ENCODE measurements around the gene ADGRB2.

ADGRB2 gene, protein sequence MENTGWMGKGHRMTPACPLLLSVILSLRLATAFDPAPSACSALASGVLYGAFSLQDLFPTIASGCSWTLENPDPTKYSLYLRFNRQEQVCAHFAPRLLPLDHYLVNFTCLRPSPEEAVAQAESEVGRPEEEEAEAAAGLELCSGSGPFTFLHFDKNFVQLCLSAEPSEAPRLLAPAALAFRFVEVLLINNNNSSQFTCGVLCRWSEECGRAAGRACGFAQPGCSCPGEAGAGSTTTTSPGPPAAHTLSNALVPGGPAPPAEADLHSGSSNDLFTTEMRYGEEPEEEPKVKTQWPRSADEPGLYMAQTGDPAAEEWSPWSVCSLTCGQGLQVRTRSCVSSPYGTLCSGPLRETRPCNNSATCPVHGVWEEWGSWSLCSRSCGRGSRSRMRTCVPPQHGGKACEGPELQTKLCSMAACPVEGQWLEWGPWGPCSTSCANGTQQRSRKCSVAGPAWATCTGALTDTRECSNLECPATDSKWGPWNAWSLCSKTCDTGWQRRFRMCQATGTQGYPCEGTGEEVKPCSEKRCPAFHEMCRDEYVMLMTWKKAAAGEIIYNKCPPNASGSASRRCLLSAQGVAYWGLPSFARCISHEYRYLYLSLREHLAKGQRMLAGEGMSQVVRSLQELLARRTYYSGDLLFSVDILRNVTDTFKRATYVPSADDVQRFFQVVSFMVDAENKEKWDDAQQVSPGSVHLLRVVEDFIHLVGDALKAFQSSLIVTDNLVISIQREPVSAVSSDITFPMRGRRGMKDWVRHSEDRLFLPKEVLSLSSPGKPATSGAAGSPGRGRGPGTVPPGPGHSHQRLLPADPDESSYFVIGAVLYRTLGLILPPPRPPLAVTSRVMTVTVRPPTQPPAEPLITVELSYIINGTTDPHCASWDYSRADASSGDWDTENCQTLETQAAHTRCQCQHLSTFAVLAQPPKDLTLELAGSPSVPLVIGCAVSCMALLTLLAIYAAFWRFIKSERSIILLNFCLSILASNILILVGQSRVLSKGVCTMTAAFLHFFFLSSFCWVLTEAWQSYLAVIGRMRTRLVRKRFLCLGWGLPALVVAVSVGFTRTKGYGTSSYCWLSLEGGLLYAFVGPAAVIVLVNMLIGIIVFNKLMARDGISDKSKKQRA (N-terminal part only)

DNA sequence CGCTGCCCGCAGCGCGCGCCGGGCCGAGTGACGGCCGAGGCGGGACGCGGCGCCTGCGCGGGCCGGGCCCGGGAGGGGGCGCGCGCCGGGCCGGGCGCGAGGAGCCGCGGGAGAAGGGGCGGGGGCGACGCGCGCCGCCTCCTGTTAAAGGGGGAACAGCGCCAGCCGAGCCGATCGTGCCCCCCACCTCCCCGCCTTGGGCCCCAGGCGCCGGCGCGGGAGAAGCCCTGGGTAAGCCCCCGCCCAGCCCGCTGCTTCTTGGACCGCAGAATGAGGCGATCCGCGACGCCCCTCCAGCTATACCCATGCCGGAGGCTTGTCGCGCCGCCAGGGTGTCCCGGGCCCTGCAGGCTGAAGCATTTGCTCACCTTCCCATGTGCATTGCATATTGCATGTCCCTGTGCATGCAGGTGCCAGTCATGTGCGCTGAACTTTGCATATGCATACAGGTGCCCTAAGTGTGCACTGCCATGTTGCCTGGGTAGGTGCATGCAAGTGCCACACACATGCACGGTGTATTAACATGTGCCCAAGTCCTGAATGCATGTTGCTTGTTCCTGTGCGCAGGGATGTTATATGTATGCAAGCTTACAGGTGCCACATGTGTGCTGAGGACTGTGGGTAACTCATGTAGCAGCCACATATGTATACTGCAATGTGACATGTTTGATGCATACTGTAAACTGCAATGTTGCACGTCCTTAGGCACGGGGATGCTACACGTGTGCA, at the start of gene ADGRB2:
Gene ADGRB2, minus strand, starts transcription at position 29 of the 729 bp plus-strand sequence. CDS start 7,119 bp downstream, outside the sequence.
- DNase-seq (ENCODE audit: low read depth in 3 of 3): no peak

DNA sequence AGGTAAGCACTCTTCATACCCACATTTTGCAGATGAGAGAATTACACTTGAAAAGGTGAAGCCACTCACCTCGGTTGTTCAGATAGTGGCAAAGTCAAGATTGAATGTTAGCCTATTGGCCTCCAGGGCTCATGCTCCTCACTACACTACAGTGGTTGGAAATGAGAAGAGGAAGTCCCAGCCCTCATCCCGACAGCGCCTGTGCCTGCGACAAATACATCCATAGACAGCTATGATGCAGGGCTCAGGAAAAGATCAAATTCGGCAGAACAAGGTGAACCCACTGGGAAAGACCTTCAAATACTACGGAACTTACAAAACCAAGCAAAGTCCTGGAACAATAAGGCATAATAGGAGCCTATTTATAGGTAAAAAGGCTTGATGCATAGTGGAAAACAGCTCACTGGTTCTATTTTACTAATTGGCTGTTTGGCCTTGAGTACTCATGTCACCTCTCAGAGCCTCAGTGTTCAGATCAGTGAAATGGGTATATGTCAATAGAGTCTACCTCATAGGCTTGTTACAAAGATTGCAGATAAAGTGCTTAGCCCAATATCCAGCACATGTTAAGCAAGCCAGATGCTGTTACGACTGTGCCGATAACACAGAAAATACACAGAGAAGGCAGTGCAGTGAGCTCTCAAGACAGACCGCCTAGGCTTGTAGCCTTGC, 48.2 kb upstream of the ADGRB2 start:
- no peak for DNase-seq (ENCODE audit: low read depth in 3 of 3)

DNA sequence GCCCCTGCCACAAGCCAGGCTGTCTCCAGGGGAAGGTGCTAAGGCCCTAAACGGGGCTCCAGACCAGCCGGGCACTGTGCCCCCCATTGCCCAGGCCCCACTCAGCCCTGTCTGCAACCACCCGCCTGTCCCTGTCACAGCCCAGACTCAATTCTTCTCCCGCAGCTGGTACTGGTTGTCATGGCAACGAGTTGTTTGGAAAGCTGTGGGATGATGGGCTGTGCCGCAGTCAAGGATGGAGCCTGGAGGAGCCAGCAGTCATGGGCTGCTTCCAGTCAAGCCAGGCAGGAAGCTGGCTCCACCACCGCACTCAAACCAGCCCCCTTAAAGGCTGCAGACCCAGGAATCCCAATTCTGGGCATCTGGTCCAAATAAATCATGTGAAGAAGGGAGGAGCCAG, 47.5 kb upstream of the ADGRB2 start:
- no peak for DNase-seq (ENCODE audit: low read depth in 3 of 3)

DNA sequence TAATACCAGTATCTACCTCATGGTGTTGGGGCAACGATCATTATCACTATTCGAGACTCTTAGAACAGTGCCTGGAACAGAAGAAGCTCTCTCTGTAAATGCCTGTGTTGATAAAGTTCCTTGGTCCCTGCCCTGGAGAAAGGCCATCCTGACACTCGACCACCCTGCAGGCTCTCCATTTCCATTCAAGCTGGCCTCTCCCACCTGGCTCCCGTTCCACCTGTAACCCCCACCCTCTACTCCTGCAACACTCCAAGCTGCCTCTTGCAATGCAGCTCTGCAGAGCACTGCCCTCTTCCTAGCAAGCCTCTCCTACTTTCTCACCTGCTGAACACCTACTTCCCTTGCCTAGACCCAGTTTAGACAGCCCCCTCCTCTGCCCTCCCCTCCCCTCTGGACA, 45.6 kb upstream of the ADGRB2 start:
- DNase-seq (ENCODE audit: low read depth in 3 of 3): no peak

DNA sequence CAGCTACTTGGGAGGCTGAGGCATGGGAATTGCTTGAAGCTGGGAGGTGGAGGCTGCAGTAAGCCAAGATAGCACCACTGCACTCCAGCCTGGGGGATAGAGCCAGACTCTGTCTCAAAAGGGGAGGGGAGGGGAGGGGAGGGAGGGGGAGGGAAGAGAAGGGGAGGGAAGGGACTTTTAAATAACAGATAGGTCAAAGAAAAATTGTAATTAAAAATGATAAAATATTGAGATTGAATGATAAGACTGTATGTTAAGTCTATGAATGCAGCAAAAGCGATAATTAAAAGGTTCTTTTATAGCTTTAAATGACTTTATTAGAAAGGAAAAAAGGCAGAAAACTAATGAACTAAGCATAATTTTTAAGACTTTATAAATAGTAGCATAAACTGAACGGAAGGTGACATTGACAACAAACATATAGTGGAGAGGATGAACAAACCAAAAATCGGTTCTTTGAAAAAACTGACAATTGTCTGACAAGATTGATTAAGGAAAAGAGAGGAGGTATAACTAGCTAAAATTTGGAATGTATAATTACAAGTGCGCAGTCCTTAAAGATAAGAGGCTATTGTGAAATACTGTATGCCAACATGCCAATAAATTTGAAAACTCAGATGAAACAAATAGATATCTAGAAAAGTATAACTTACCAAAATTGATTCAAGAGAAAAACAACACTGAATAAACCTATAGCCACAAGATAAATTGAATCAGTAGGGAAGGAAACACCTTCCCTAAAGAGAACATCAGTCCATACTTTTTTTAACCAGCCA, 43.3 kb upstream of the ADGRB2 start:
- DNase-seq (ENCODE audit: low read depth in 3 of 3): no peak

DNA sequence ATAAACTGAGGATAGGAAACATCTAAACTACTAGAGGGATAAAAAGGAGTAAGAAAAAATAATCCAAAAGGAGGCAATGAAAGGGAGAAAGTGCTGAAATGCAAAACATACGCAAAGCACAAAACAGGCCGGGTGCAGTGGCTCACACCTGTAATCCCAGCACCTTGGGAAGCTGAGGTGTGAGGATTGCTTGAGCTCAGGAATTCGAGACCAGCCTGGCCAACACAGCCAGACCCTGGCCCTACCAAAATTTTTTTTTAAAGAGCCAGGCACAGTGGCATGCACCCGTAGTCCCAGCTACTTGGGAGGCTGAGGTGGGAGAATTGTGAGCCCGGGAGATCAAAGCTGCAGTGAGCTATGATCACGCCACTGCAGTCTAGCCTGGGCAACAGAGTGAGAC, 41.2 kb upstream of the ADGRB2 start:
- DNase-seq (ENCODE audit: low read depth in 3 of 3): no peak

DNA sequence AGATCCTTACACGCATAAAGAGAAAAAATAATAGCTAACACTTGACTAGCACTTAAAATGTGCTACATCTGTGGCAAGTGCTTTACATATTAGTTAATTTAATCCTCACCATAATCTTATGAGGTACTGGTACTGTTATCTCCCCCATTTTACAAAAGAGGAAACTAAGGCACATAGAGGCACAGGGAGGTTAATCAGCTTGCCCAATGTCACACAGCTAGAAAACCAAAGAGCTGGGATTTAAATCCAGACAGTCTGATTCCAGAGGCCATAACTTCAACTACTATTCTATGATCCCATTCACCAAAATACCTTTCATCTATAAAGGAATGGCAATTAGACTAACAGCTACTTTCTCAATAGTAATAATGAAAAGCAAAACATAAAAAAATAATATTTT, 40.0 kb upstream of the ADGRB2 start:
- no peak for DNase-seq (ENCODE audit: low read depth in 3 of 3)

DNA sequence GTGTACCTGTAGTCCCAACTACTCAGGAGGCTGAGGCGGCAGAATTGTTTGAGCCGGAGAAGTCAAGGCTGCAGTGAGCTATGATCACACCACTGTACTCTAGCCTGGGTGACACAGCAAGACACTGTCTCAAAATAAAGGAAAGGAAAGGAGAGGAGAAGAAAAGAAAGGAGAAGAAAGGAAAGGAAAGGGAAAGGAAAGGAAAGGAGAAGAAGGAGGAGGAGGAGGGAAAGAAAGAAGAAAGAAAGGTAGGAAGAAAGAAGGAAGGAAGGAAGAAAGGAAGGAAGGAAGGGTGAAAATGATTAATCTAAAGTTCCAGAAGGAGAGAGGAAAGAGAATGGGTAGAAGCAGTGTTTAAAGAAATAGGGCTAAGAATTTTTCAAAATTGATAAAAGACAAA, 39.5 kb upstream of the ADGRB2 start:
- no peak for DNase-seq (ENCODE audit: low read depth in 3 of 3)

DNA sequence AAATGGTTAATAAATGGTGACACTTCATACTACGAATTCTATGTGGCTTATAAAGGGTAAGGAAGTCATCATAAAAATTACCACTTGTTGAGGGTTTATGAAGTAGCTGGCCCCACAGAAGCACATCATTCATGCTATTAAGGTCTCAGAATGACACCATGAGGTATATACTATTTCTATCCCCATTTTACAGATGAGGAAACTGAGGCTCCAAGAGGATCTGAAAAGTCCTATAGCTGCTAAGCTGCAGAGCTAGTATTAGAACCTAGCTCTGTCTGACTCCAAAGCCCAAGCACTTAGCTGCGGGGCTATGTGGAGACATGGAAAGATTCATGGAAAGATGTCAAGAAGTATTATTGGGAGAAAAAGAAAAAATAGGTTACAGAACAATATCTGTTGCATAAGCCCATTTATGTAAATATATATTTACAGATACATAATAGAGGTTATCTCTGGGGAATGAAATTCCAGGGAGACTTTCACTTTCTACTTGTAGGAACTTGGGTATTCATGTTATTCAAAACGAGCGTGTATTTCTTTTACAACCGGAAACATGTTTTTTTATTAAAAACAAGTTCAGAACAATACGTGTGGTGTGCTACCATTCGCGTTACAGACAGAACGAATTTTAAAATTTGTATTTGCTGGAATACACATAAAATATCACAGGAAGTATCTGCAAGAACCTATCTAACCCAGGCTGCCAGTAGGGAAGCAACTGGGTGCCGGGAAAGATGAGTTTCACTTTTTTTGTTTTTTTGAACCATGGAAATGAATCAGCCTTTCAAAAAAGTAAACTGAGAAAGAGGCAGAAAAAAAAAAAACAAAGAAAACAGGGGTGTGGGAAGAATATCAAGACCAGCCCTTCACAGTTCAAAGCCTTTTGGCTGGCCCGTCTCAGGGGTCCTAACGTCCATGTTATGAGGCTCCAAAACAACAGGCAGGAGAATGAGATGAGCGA, 38.3 kb upstream of the ADGRB2 start:
- no peak for DNase-seq (ENCODE audit: low read depth in 3 of 3)

DNA sequence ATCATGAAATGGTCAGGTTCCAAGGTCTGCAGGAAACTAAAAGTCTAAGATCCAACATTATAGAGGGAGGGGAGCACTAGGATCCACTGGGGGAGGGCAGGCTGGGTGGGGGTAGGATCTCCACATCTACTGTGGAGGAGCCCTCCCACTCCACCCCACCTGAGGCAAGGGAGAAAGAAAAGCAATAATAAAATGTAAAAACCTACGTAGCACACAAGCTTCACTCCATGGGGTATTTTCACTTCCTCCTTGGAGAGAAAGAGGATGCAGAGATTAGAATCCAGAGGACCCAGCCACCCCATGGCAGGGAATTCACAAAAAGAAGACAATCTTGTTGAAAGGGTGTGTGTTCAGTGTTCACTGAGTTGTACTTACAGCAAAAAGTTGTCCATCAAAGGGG, 37.3 kb upstream of the ADGRB2 start:
- no peak for DNase-seq (ENCODE audit: low read depth in 3 of 3)

DNA sequence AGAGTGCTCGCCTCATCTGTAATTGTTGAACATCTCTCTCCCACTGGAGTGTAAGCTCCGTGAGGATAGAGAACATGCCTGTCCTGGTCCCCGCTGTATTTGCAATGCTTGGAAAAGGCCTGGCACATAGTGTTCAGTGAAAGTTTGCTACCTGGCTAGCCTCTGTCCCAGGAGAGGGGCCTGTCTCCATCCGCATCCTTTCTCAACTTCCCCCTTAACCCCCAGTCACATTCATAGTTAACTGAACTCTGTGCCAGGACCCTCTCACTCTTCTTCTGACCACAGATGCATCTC, 36.5 kb upstream of the ADGRB2 start:
- DNase-seq (ENCODE audit: low read depth in 3 of 3): no peak

DNA sequence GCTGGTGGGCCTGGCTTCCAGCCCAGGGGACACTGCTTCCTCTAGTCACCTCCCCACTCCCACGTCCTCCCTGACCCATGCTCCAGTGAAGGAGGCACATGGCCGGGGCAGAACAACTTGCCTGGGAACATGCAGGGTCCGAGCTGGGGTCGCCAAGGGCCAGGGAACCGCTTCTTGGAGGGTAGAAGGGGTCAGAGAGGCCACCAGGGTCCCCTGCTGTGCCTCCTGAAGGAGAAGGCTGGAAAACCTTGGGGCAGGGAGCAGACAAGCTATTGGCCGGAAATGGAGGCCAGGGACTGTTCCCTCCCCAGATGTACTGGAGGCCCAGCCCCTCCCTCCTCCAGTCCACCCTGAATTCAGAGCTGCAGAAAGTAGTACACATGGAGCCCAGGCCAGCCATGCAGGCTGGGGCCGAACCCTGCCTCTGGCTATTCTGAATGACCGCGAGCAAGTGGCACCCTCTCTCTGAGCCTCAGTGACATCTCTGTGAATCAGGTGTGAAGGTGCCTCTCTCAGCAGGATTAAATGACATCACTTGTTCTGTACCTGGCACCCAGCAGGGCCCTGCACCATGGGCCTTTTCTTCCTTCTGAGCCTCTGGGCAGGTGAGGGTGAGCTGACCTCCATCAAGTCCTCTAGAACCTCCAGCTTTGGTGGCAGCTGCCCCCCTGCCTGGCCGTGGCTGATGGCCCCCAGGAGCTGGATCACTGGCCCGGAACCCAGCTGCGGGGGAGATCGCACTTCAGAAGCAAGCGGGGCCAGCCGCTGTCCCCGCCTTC, 35.9 kb upstream of the ADGRB2 start:
- DNase-seq (ENCODE audit: low read depth in 3 of 3): no peak

DNA sequence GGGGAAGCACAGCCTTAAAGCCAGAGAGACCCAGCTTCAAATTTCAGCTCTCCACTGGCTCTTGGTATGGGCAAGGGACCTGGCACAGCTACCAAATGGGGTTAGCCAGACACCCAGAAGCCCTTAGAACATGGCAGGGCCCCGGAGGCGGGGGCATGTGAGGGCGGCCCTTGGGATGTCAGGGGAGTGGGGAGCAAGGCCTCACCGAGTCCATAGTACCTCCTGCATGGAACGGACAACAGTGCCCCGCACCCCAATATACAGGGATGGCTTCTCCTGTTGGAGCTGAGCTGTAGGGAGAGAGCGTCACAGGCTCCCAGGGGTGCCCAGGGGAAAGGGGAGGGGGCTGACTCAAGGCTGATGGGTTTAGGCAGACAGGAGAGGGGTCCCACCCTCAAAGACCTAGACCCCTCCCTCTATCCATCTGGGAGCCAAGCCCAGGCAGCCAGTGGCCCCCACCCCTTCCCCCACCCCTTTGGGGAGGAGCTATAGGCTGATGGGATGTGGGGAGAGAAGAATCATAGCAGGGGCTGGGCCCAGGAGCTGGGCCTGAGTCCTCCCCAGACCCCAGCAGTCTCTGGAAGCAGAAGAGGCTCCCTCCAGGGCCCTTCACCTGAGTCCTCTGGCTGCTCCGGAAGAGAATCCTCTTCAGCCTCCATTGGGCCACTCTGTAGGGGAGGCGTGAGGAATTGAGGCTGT, 35.2 kb upstream of the ADGRB2 start:
- no peak for DNase-seq (ENCODE audit: low read depth in 3 of 3)

DNA sequence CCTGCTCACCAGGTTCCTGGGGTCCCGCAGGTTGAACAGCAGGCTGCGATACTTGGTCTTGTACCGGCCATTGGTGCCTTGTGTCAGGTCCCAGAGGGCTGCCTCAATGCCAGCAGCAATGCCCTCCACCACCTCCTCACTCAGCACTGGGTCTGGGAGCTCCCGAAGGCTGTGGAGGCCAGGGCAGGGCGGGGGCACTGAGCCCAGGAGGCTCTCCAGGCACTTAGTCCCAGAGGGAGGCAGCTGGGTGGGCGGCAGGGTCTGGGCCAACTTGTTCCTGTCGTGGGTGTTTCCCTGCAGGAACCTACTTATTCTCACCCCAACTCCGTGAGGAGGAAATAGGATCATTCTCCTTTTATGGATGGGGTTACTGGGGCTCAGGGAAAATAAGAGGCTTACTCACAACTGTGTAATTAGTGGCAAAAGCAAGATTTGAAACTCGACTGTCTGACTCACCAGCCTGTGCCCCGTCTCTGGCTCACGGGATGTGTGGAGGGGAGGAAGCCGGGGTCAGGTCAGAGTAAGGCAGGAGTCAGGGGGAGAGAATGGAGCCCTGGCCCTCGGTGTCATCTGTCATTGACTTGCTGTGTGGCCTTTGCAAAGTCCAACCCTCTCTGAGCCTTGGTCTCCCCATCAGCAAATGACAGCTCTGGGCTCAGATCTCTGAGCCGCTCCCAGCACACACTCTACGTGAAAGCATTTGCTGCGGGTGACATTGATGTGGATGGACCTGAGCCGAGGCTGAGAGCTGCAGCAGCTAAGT, 34.5 kb upstream of the ADGRB2 start:
- peak; percentile 24 to 36 (median 28) for DNase-seq (ENCODE audit: low read depth in 3 of 3)

DNA sequence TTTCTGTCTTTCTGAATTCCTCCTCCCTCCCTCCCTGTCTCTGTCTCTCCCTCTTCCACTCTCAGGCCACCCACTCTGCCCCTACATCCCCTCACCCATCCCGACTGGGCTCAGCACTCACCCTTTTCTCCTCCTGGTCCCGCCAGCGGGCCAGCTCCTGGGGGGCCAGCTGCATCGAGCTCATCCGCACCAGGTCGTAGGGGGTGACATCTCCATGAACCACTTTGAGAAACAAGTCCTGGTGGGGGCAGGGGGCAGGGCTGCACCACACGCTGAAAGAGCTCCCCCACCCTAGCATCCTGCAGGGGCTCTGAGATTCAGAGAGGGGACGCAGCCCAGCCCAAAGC, 33.9 kb upstream of the ADGRB2 start:
- DNase-seq (ENCODE audit: low read depth in 3 of 3): no peak

DNA sequence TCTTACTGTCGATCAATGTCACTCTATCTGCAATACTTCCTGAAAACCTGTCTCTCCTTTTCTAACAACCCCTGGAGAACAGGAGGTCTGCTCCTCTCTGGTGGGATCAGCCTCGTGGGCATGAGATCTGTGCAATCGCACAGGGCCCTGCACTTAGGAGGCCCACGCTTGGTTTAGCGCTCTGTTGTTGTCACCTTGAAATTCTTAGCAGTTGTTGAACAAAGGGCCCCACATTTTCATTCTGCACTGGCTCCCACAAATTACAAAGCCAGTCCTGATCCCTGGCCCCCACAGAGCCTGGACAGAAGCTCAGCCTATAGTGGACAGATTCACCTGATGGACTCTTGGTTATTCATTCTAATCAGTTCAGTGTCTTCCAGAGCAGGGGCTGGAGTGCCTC, 33.1 kb upstream of the ADGRB2 start:
- DNase-seq (ENCODE audit: low read depth in 3 of 3): no peak

DNA sequence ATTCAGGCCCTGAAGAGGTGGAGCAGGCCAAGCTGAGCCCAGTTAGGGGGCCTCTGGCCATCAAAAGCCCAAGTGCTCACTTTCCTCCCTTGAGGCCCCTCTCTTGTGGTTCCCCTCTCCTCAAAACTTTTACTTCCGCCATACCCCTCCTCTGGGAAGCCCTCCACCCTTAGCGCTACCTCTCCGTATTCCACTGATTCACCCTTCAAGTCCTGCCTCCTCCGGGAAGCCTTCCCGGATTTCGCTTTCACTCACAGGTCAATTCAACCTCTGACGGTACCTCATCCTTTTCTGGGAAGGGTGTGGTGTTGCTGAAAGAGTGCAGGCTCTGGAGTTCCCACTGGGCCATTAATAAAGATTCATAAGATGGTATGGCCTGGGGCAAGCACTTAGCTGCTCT, 32.6 kb upstream of the ADGRB2 start:
- DNase-seq (ENCODE audit: low read depth in 3 of 3): no peak

All from stimulated activated CD4-positive, alpha-beta T cell treated with anti-CD3 and anti-CD28 coated beads, TNF-alpha, amount 100 ng/mL, for 48 hours (primary cell).